Upper lobe of left lung (tissue), 4 donors: ENCODE results near the gene BMP8B.
"Not testable (repeated sequence)": the region's sequence is repeated elsewhere in the genome, so short reads cannot be mapped to it uniquely, and the experiment has no call there.

Experiments used
- CTCF ChIP-seq, 6 experiments: fragments of 450-650 bp in 4 of 6; fragments of 200-600 bp in 2 of 6; sonication (generic) in 2 of 6; IDR thresholded peaks; one replicate each; pipeline ENCODE4 v1.5.1; 2016 to 2019; ENCODE audit warnings: antibody characterized with exemption in 6 of 6
- EP300 ChIP-seq, 4 donors: sonication (generic); formaldehyde crosslinking; IDR thresholded peaks; one replicate each; pipeline ENCODE4 v1.5.1; 2017; ENCODE audit warnings: antibody characterized with exemption in 4 of 4, control low read depth in 2 of 4
- POLR2A ChIP-seq, 4 donors: fragments of 450-650 bp; IDR thresholded peaks; one replicate each; pipeline ENCODE4 v1.5.1; 2016 to 2017; ENCODE audit warnings: antibody characterized with exemption in 4 of 4, mild to moderate bottlenecking in 2 of 4
- POLR2AphosphoS5 ChIP-seq, 2 donors: sonication (generic); formaldehyde crosslinking; IDR thresholded peaks; one replicate each; pipeline ENCODE4 v1.5.1; 2017; ENCODE audit warnings: antibody characterized with exemption in 2 of 2

- TF ChIP-seq CTCF, EP300 (IDR thresholded peaks at IDR 0.05): not testable (repeated sequence)
- TF ChIP-seq POLR2A (IDR thresholded peaks at IDR 0.05): peak in 1 of 4 donors; percentile 39
- peak in 1 of 2 donors; percentile 33 for TF ChIP-seq POLR2AphosphoS5 (IDR thresholded peaks at IDR 0.05)
Measured at GRCh38 chr1:39798859-39799769, 10.4 kb upstream of the BMP8B start.
